WTC11 (cell line): ENCODE data around the gene DMGDH. TPM values are rescaled to one million over a fixed set of nuclear protein-coding genes. Genes with fewer than 3 reads are reported as not detected.

ENCODE experiments used
- ATAC-seq: fragments of 200-7000 bp; cut with Tn5 transposase; 2 replicates; pipeline ENCODE4 v1.10.0; 2021; ENCODE audit warnings: mild to moderate bottlenecking, moderate library complexity
- CTCF ChIA-PET: fragments of 300-600 bp; sonication (Branson Sonifier 250); formaldehyde crosslinking; loops from one replicate; lab custom pipeline; 2021; ENCODE audit warnings: antibody characterized with exemption; lab: Charles Lee
- POLR2A ChIA-PET: fragments of 350-600 bp; sonication (Branson Sonifier 250); formaldehyde crosslinking; loops from one replicate; lab custom pipeline; 2021; ENCODE audit warnings: antibody characterized with exemption; lab: Charles Lee
- DNase-seq: peaks from one replicate; pipeline ENCODE4 v3.0.0; 2021; ENCODE audit warnings: low spot score
- H3K27ac Mint-ChIP-seq: 2 replicates; pipeline ENCODE4 v1.8.0; 2021; ENCODE audit warnings: mixed read lengths
- H3K27me3 Mint-ChIP-seq: 2 replicates; pipeline ENCODE4 v1.8.0; 2021; ENCODE audit warnings: low read depth, mild to moderate bottlenecking, moderate library complexity, mixed read lengths
- H3K36me3 Mint-ChIP-seq: 2 replicates; pipeline ENCODE4 v1.8.0; 2021; ENCODE audit warnings: mixed read lengths
- H3K4me1 Mint-ChIP-seq: 2 replicates; pipeline ENCODE4 v1.8.0; 2022; ENCODE audit warnings: mixed read lengths
- H3K4me3 Mint-ChIP-seq: 2 replicates; pipeline ENCODE4 v1.8.0; 2021; ENCODE audit warnings: mild to moderate bottlenecking, moderate library complexity, mixed read lengths
- H3K9me3 Mint-ChIP-seq: 2 replicates; pipeline ENCODE4 v1.8.0; 2021; ENCODE audit warnings: mixed read lengths
- ATF2 ChIP-seq: sonication (generic); formaldehyde crosslinking; IDR thresholded peaks from 2 replicates; pipeline ENCODE4 v1.8.1; 2022; ENCODE audit warnings: low read depth, missing genetic modification reagents, borderline replicate concordance
- ATF3 ChIP-seq: sonication (generic); formaldehyde crosslinking; conservative IDR thresholded peaks from 2 replicates; pipeline ENCODE4 v1.8.1; 2022; ENCODE audit warnings: mild to moderate bottlenecking, missing genetic modification reagents
- CREM ChIP-seq: sonication (generic); formaldehyde crosslinking; IDR thresholded peaks from 2 replicates; pipeline ENCODE4 v1.8.1; 2022; ENCODE audit warnings: mild to moderate bottlenecking, missing genetic modification reagents, moderate library complexity
- E2F4 ChIP-seq: sonication (generic); formaldehyde crosslinking; IDR thresholded peaks from 2 replicates; pipeline ENCODE4 v1.8.1; 2022; ENCODE audit warnings: low read depth, mild to moderate bottlenecking, moderate library complexity, missing genetic modification reagents, borderline replicate concordance
- ERG ChIP-seq: fragments of 250-450 bp; sonication (Bioruptor Pico); IDR thresholded peaks from 2 replicates; pipeline ENCODE4 v1.8.0; 2021; ENCODE audit warnings: mild to moderate bottlenecking
- ETV6 ChIP-seq: sonication (generic); formaldehyde crosslinking; IDR thresholded peaks from 2 replicates; pipeline ENCODE4 v1.8.1; 2022; ENCODE audit warnings: mild to moderate bottlenecking, missing genetic modification reagents
- FOXJ3 ChIP-seq: sonication (generic); formaldehyde crosslinking; IDR thresholded peaks from 2 replicates; pipeline ENCODE4 v1.9.0; 2021; ENCODE audit warnings: missing genetic modification reagents, mild to moderate bottlenecking, borderline replicate concordance
- FOXK1 ChIP-seq: sonication (generic); formaldehyde crosslinking; IDR thresholded peaks from 2 replicates; pipeline ENCODE4 v1.8.0; 2022; ENCODE audit warnings: mild to moderate bottlenecking, moderate library complexity, missing genetic modification reagents
- GABPB1 ChIP-seq: sonication (generic); formaldehyde crosslinking; IDR thresholded peaks from 2 replicates; pipeline ENCODE4 v1.8.1; 2023; ENCODE audit warnings: mild to moderate bottlenecking, missing genetic modification reagents
- GTF2I ChIP-seq: fragments of 250-450 bp; sonication (Bioruptor Pico); conservative IDR thresholded peaks from 2 replicates; pipeline ENCODE4 v1.4.0; 2021; ENCODE audit warnings: mild to moderate bottlenecking
- JAZF1 ChIP-seq: fragments of 250-450 bp; sonication (Bioruptor Pico); IDR thresholded peaks from 2 replicates; pipeline ENCODE4 v1.9.0; 2021; ENCODE audit warnings: moderate library complexity, mild to moderate bottlenecking, inconsistent platforms
- JUN ChIP-seq: sonication (generic); formaldehyde crosslinking; IDR thresholded peaks from 2 replicates; pipeline ENCODE4 v1.8.0; 2023; ENCODE audit warnings: mild to moderate bottlenecking, missing genetic modification reagents
- MYBL2 ChIP-seq: sonication (generic); formaldehyde crosslinking; IDR thresholded peaks from 2 replicates; pipeline ENCODE4 v1.8.1; 2023; ENCODE audit warnings: mild to moderate bottlenecking, moderate library complexity, missing genetic modification reagents
- SMAD4 ChIP-seq: sonication (generic); formaldehyde crosslinking; IDR thresholded peaks from 2 replicates; pipeline ENCODE4 v1.8.0; 2022; ENCODE audit warnings: mild to moderate bottlenecking, missing genetic modification reagents
- TCF7 ChIP-seq: sonication (generic); formaldehyde crosslinking; IDR thresholded peaks from 2 replicates; pipeline ENCODE4 v1.8.0; 2022; ENCODE audit warnings: mild to moderate bottlenecking, low read depth, missing genetic modification reagents, moderate library complexity
- TEAD1 ChIP-seq: sonication (generic); formaldehyde crosslinking; IDR thresholded peaks from 2 replicates; pipeline ENCODE4 v1.8.0; 2022; ENCODE audit warnings: mild to moderate bottlenecking, missing genetic modification reagents
- ZBTB43 ChIP-seq: sonication (generic); formaldehyde crosslinking; IDR thresholded peaks from 2 replicates; pipeline ENCODE4 v1.8.1; 2023; ENCODE audit warnings: mild to moderate bottlenecking, missing genetic modification reagents
- ZNF317 ChIP-seq: sonication (generic); formaldehyde crosslinking; IDR thresholded peaks from 2 replicates; pipeline ENCODE4 v1.8.1; 2023; ENCODE audit warnings: low read depth, mild to moderate bottlenecking, moderate library complexity, missing genetic modification reagents, borderline replicate concordance
- ZNF416 ChIP-seq: fragments of 250-450 bp; sonication (Bioruptor Pico); IDR thresholded peaks from 2 replicates; pipeline ENCODE4 v1.9.0; 2021; ENCODE audit warnings: mild to moderate bottlenecking, inconsistent platforms
- ZNF532 ChIP-seq: fragments of 250-450 bp; sonication (Bioruptor Pico); IDR thresholded peaks from 2 replicates; pipeline ENCODE4 v1.9.0; 2021; ENCODE audit warnings: mild to moderate bottlenecking, borderline replicate concordance
- total RNA-seq: library from RNA; stranded (reverse); gene quantifications from 3 replicates; pipeline ENCODE4 v1.2.3, GENCODE V29; 2021

DMGDH gene
- total RNA-seq, 1 experiment from 2014 or later, result 0.35 TPM

GRCh38 chr5:78974601-78975000, 94.9 kb downstream of the DMGDH start (continued):
- no peak for TF ChIP-seq FOXK1 (CRISPR knock-in tag)
- no peak for TF ChIP-seq ZBTB43 (CRISPR knock-in tag)
- TF ChIP-seq TEAD1 (CRISPR knock-in tag), result no peak
- TF ChIP-seq MYBL2 (CRISPR knock-in tag), result no peak

- no peak for DNase-seq
- Mint-ChIP-seq H3K27ac (no peak overlapping the region), H3K4me3 (no peak overlapping the region), H3K27me3 (no peaks in the 10 kb centered on the region), H3K4me1 (peaks cover 28% of the 10 kb centered on the region), H3K9me3 (no peaks in the 10 kb centered on the region), H3K36me3 (no peaks in the 10 kb centered on the region)
- POLR2A ChIA-PET, result interaction anchor here (1.5 kb wide), 1 partner anchor 10 kb away, joined by 6 read pairs; the partner anchor contains the start of gene ARSB
- ATAC-seq, result no peak
- TF ChIP-seq SMAD4 (CRISPR knock-in tag), result no peak
- TF ChIP-seq TEAD1 (CRISPR knock-in tag), result no peak
- TF ChIP-seq JUN (CRISPR knock-in tag), result no peak
- no peak for TF ChIP-seq ATF3 (CRISPR knock-in tag)
- no peak for TF ChIP-seq ERG (CRISPR knock-in tag)
- TF ChIP-seq CREM (CRISPR knock-in tag), result no peak
- TF ChIP-seq ZNF532 (CRISPR knock-in tag), result no peak
- TF ChIP-seq ZNF317, result no peak
- no peak for TF ChIP-seq FOXJ3
- TF ChIP-seq GABPB1 (CRISPR knock-in tag), result no peak
- no peak for TF ChIP-seq ZNF416 (CRISPR knock-in tag)
- no peak for TF ChIP-seq ETV6 (CRISPR knock-in tag)
- no peak for TF ChIP-seq GTF2I
- TF ChIP-seq ATF2 (CRISPR knock-in tag), result no peak
- no peak for TF ChIP-seq TCF7
- no peak for TF ChIP-seq E2F4
- TF ChIP-seq JAZF1 (CRISPR knock-in tag), result no peak
- CTCF ChIA-PET, result interaction anchor here (4.2 kb wide), 1 partner anchor 10 kb away, joined by 19 read pairs; the partner anchor contains the start of gene ARSB
Observed at GRCh38 chr5:78974011-78974410, 95.5 kb downstream of the DMGDH start.
